HepG2 (cell line): ENCODE data around the gene BCAS4. TPM values are rescaled to one million over a fixed set of nuclear protein-coding genes. Genes with fewer than 3 reads are reported as not detected.

Experiments used
- CBFB ChIP-seq: sonication (generic); formaldehyde crosslinking; IDR thresholded peaks from 2 replicates; pipeline ENCODE4 v1.4.0; 2020; ENCODE audit warnings: missing genetic modification reagents
- CEBPZ ChIP-seq: IDR thresholded peaks from 2 replicates; pipeline ENCODE4 v1.6.1; 2012; ENCODE audit warnings: low read length, improper control_type of control experiment
- DBP ChIP-seq: sonication (generic); formaldehyde crosslinking; IDR thresholded peaks from 2 replicates; pipeline ENCODE4 v1.4.0; 2020; ENCODE audit warnings: missing genetic modification reagents; ENCODE audit errors: not compliant biosample characterization
- FOXA1 ChIP-seq, 2 experiments: fragments of 450-650 bp in 1 of 2; sonication (generic) in 1 of 2; formaldehyde crosslinking in 1 of 2; IDR thresholded peaks; 2 replicates each; pipeline versions ENCODE4 v1.4.0 to v1.6.1; 2016 to 2020; ENCODE audit warnings: missing genetic modification reagents in 1 of 2
- FOXA3 ChIP-seq: IDR thresholded peaks from 2 replicates; pipeline ENCODE4 v1.6.1; 2016; ENCODE audit warnings: missing genetic modification reagents, missing compliant biosample characterization
- HMG20A ChIP-seq: IDR thresholded peaks from 2 replicates; pipeline ENCODE4 v1.6.1; 2016; ENCODE audit warnings: borderline replicate concordance
- MEF2D ChIP-seq: sonication (generic); formaldehyde crosslinking; IDR thresholded peaks from 2 replicates; pipeline ENCODE4 v1.5.1; 2020; ENCODE audit warnings: mild to moderate bottlenecking, missing genetic modification reagents
- NRL ChIP-seq: sonication (generic); formaldehyde crosslinking; IDR thresholded peaks from 2 replicates; pipeline ENCODE4 v1.5.0; 2020; ENCODE audit warnings: missing genetic modification reagents, mild to moderate bottlenecking, moderate library complexity, borderline replicate concordance
- RARA ChIP-seq: IDR thresholded peaks from 2 replicates; pipeline ENCODE4 v1.6.1; 2016; ENCODE audit warnings: missing genetic modification reagents, missing compliant biosample characterization
- SOX5 ChIP-seq: IDR thresholded peaks from 2 replicates; pipeline ENCODE4 v1.6.1; 2016; ENCODE audit warnings: borderline replicate concordance
- SRSF1 ChIP-seq: fragments of 200-400 bp; formaldehyde crosslinking; optimal IDR thresholded peaks from 2 replicates; pipeline ENCODE3; 2017; ENCODE audit warnings: mild to moderate bottlenecking, low read depth, low read length, moderate library complexity
- SSRP1 ChIP-seq: IDR thresholded peaks from 2 replicates; pipeline ENCODE4 v1.6.1; 2016; ENCODE audit warnings: control low read depth
- STAG1 ChIP-seq: sonication (generic); formaldehyde crosslinking; IDR thresholded peaks from 2 replicates; pipeline ENCODE4 v1.4.0; 2020; ENCODE audit warnings: missing genetic modification reagents
- TCF7 ChIP-seq: sonication (generic); IDR thresholded peaks from 2 replicates; pipeline ENCODE4 v1.6.1; 2016; ENCODE audit warnings: antibody characterized with exemption, low read depth
- THAP11 ChIP-seq: IDR thresholded peaks from 2 replicates; pipeline ENCODE4 v1.6.1; 2016; ENCODE audit warnings: missing biosample characterization, missing genetic modification reagents
- ZMYM3 ChIP-seq: sonication (generic); formaldehyde crosslinking; IDR thresholded peaks from 2 replicates; pipeline ENCODE4 v1.5.1; 2020; ENCODE audit warnings: mild to moderate bottlenecking, missing genetic modification reagents
- ZNF121 ChIP-seq: sonication (generic); formaldehyde crosslinking; IDR thresholded peaks from 2 replicates; pipeline ENCODE4 v1.5.0; 2020; ENCODE audit warnings: mild to moderate bottlenecking, missing genetic modification reagents
- ZNF256 ChIP-seq: sonication (generic); formaldehyde crosslinking; conservative IDR thresholded peaks from 2 replicates; pipeline ENCODE4 v1.4.0; 2020; ENCODE audit warnings: missing genetic modification reagents
- ZNF3 ChIP-seq: IDR thresholded peaks from 2 replicates; pipeline ENCODE4 v1.7.0; 2017; ENCODE audit warnings: inconsistent platforms
- ZNF326 ChIP-seq: sonication (generic); formaldehyde crosslinking; IDR thresholded peaks from 2 replicates; pipeline ENCODE4 v1.4.0; 2020; ENCODE audit warnings: missing genetic modification reagents, borderline replicate concordance
- ZNF350 ChIP-seq: sonication (generic); formaldehyde crosslinking; IDR thresholded peaks from 2 replicates; pipeline ENCODE4 v1.4.0; 2020; ENCODE audit warnings: mild to moderate bottlenecking, low read depth, missing genetic modification reagents, borderline replicate concordance
- ZNF7 ChIP-seq: IDR thresholded peaks from 2 replicates; pipeline ENCODE4 v1.6.1; 2016; ENCODE audit warnings: missing biosample characterization, missing genetic modification reagents
- ZNF704 ChIP-seq: sonication (generic); formaldehyde crosslinking; IDR thresholded peaks from 2 replicates; pipeline ENCODE4 v1.8.1; 2023; ENCODE audit warnings: mild to moderate bottlenecking, inconsistent platforms, moderate library complexity, missing genetic modification reagents, borderline replicate concordance
- ZNF710 ChIP-seq: sonication (generic); formaldehyde crosslinking; IDR thresholded peaks from 2 replicates; pipeline ENCODE4 v1.5.0; 2020; ENCODE audit warnings: mild to moderate bottlenecking, missing genetic modification reagents, borderline replicate concordance
- polyA plus RNA-seq, 8 experiments: library from polyadenylated mRNA; depleted of rRNA in 3 of 8; stranded (reverse) in 7 of 8; unstranded in 1 of 8; fragments of >200 nt; fragmentation: Illumina TruSeq in 4 of 8; extraction: Trizol in 4 of 8; gene quantifications; 2 replicates each; pipeline versions ENCODE4 v1.2.1 to v1.2.3, GENCODE V29; 2011 to 2016; ENCODE audit warnings: low read depth in 4 of 8, missing spikeins in 1 of 8, mixed read lengths in 1 of 8; ENCODE audit not compliant: insufficient read depth in 1 of 8
- total RNA-seq, 5 experiments: library from RNA; depleted of rRNA; stranded (reverse); fragments of >200 nt; fragmentation: Illumina TruSeq; extraction: Trizol; gene quantifications; 2 replicates each; pipeline ENCODE4 v1.2.3, GENCODE V29; 2016; ENCODE audit warnings: low read depth in 1 of 5

Gene BCAS4
- total and polyA plus RNA-seq, 2 of the 13 experiments (the other 11 are each of a cell fraction or from before 2014, with no cell fraction given) = 7.2 to 8.0 TPM

GRCh38 chr20:50794846-50795634, at the start of gene BCAS4 (continued):
- TF ChIP-seq ZNF326 = no peak
- TF ChIP-seq MEF2D (CRISPR knock-in tag) = peak; percentile 30; the same call in 1 of the 2 replicates
- TF ChIP-seq FOXA3 (CRISPR knock-in tag) = no peak
- TF ChIP-seq CEBPZ = no peak
- peak; percentile 37 for TF ChIP-seq SRSF1
- no peak for TF ChIP-seq FOXA1 (IDR thresholded peaks at IDR 0.05)
- TF ChIP-seq FOXA1 (CRISPR knock-in tag; IDR thresholded peaks at IDR 0.05) = no peak
- TF ChIP-seq THAP11 (CRISPR knock-in tag) = peak; percentile 46; the same call in 1 of the 2 replicates
- no peak; the same call in 1 of the 2 replicates for TF ChIP-seq ZNF256 (CRISPR knock-in tag)
- no peak for TF ChIP-seq TCF7
- no peak; the same call in 1 of the 2 replicates for TF ChIP-seq SOX5 (CRISPR knock-in tag)
- peak; percentile 49; the same call in 1 of the 2 replicates for TF ChIP-seq ZNF710 (CRISPR knock-in tag)
- TF ChIP-seq ZNF7 (CRISPR knock-in tag) = no peak
- peak; percentile 8; the same call in 1 of the 2 replicates for TF ChIP-seq RARA
- no peak; the same call in 1 of the 2 replicates for TF ChIP-seq ZMYM3
- TF ChIP-seq ZNF121 (CRISPR knock-in tag) = peak; percentile 59; the same call in 1 of the 2 replicates
- TF ChIP-seq ZNF3 = no peak; the same call in 1 of the 2 replicates
- peak; percentile 85 for TF ChIP-seq STAG1 (CRISPR knock-in tag)
- no peak for TF ChIP-seq ZNF350 (CRISPR knock-in tag)
- peak; percentile 70; the same call in 1 of the 2 replicates for TF ChIP-seq ZNF704
- no peak for TF ChIP-seq SSRP1 (CRISPR knock-in tag)
- TF ChIP-seq HMG20A (CRISPR knock-in tag) = no peak
- peak; percentile 33; the same call in 1 of the 2 replicates for TF ChIP-seq CBFB
- TF ChIP-seq NRL (CRISPR knock-in tag) = peak; percentile 86
- TF ChIP-seq DBP (CRISPR knock-in tag) = no peak
